Esophagus muscularis mucosa (tissue), 4 donors: ENCODE results near the gene MOBP. TPM values are rescaled to one million over a fixed set of nuclear protein-coding genes. Genes with fewer than 3 reads are reported as not detected.

ENCODE experiments used
- DNase-seq: peaks from one replicate; pipeline ENCODE4 v3.0.0-alpha.2; 2017; ENCODE audit errors: extremely low spot score
- H3K27ac ChIP-seq, 4 donors: fragments of 200-600 bp; sonication (generic); replicated peaks in 1 of 4; 1 replicate in 3 of 4; 2 replicates in 1 of 4; pipeline ENCODE4 v1.5.1; 2016 to 2019; ENCODE audit warnings: mild to moderate bottlenecking in 1 of 4
- H3K27me3 ChIP-seq, 4 donors: fragments of 200-600 bp; sonication (generic); one replicate each; pipeline versions ENCODE4 v1.5.1 to v1.6.0; 2016 to 2019
- H3K36me3 ChIP-seq, 4 donors: fragments of 200-600 bp; sonication (generic); one replicate each; pipeline ENCODE4 v1.5.1; 2016 to 2019
- H3K4me1 ChIP-seq, 4 donors: fragments of 200-600 bp; sonication (generic); one replicate each; pipeline ENCODE4 v1.5.1; 2016 to 2019
- H3K4me3 ChIP-seq, 4 donors: fragments of 200-600 bp; sonication (generic); 1 replicate in 2 of 4; 2 replicates in 2 of 4; pipeline ENCODE4 v1.5.1; 2016 to 2019; ENCODE audit warnings: mild to moderate bottlenecking in 4 of 4, moderate library complexity in 1 of 4
- H3K9me3 ChIP-seq, 4 donors: fragments of 200-600 bp; sonication (generic); 1 replicate in 3 of 4; 2 replicates in 1 of 4; pipeline ENCODE4 v1.5.1; 2016 to 2019
- EP300 ChIP-seq: sonication (generic); formaldehyde crosslinking; IDR thresholded peaks from one replicate; pipeline ENCODE4 v1.6.1; 2017; ENCODE audit warnings: antibody characterized with exemption
- POLR2A ChIP-seq: fragments of 450-650 bp; IDR thresholded peaks from one replicate; pipeline ENCODE4 v1.6.1; 2017; ENCODE audit warnings: antibody characterized with exemption, moderate library complexity, mild to moderate bottlenecking, low read depth
- POLR2AphosphoS5 ChIP-seq, 2 donors: sonication (generic); formaldehyde crosslinking; IDR thresholded peaks; one replicate each; pipeline ENCODE4 v1.6.1; 2017; ENCODE audit warnings: antibody characterized with exemption in 2 of 2
- WGBS: methylation state at CpG from one replicate; pipeline ENCODE4 v1.1.5; 2018; 5-methylcytosine and 5-hydroxymethylcytosine counted together
- intact Hi-C: fragments of 100-400 bp; cut with DNase I; formaldehyde crosslinking; loops from one replicate; pipeline ENCODE4 v1.15.1; 2023
- total RNA-seq, 4 donors: library from RNA; depleted of rRNA; stranded (reverse); fragments of >200 nt; gene quantifications; one replicate each; pipeline versions ENCODE4 v1.1.0 to v1.2.1, GENCODE V29; 2016
- TF ChIP-seq, protein P1 (sequence below), 3 experiments: fragments of 200-600 bp in 2 of 3; fragments of 450-650 bp in 1 of 3; sonication (generic) in 2 of 3; IDR thresholded peaks; one replicate each; pipeline ENCODE4 v1.5.1; 2017 to 2019; ENCODE audit warnings: antibody characterized with exemption in 3 of 3, mild to moderate bottlenecking in 2 of 3, moderate library complexity in 1 of 3

Gene MOBP
- total RNA-seq, 4 donors from 2014 or later: not detected

DNA sequence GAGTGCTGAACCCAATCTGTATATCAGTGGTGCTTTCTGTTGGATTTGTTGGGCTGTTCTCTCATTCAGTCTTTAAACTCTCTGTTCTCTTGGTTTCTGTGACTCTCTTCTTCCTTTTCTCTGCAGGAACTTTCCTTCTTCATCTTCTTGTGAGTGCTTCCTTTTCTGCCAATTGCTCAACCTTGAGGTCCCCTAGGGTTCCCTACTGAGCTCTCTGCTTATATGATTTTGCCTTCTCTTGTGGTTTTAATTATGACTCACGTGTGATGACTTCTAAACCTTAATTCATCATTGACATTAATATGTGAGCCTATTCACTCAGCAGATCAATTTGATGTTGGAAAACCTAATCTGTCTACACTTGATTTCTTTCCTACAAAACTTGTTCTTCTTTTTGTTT lies 39.4 kb downstream of the MOBP start:
- Histone ChIP-seq H3K27ac (no peak overlapping the region), H3K36me3 (no peaks in the 10 kb centered on the region), H3K4me3 (no peak overlapping the region), H3K27me3 (peaks cover 0 to 16% (median 1%) of the 10 kb centered on the region in 4 donors), H3K9me3 (no peaks in the 10 kb centered on the region), H3K4me1 (peaks cover 0 to 7% (median 4%) of the 10 kb centered on the region in 4 donors)
- TF ChIP-seq, protein P1, sequence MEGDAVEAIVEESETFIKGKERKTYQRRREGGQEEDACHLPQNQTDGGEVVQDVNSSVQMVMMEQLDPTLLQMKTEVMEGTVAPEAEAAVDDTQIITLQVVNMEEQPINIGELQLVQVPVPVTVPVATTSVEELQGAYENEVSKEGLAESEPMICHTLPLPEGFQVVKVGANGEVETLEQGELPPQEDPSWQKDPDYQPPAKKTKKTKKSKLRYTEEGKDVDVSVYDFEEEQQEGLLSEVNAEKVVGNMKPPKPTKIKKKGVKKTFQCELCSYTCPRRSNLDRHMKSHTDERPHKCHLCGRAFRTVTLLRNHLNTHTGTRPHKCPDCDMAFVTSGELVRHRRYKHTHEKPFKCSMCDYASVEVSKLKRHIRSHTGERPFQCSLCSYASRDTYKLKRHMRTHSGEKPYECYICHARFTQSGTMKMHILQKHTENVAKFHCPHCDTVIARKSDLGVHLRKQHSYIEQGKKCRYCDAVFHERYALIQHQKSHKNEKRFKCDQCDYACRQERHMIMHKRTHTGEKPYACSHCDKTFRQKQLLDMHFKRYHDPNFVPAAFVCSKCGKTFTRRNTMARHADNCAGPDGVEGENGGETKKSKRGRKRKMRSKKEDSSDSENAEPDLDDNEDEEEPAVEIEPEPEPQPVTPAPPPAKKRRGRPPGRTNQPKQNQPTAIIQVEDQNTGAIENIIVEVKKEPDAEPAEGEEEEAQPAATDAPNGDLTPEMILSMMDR (IDR thresholded peaks at IDR 0.05): no peak
- no peak for TF ChIP-seq EP300
- TF ChIP-seq POLR2AphosphoS5 (IDR thresholded peaks at IDR 0.05): no peak
- no peak for TF ChIP-seq POLR2A
- intact Hi-C loops: no loop called here
- 46% methylated on average over 1 of the region's 1 CpG for WGBS
- no peak for DNase-seq

DNA sequence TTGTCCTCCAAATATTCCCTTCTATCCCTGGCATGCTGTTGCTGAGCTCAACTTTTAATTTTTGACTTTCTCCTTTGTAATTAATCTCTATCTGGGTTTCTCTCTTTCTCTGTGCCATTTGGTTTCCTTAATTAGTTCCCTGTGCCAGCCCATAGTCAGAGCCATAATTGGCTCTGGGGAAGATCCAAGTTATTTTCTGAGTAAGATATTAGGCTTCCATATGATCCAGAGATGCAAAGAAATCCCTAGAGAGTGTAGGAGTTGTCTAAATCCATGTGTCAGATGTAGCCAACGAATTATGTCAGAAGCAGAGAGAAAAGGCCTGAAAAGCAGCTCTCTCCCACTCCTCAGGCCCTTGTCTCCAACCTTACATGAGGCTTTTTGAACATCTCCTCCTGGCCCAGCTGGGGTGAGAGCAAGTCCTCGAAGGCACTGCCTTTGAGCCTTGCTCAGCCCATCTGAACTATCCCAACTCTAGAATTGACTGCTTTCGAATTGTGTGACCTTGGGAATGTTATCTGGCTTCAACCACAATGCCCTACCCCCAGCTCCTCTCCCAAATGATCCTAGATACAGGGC lies 46.4 kb downstream of the MOBP start:
- TF ChIP-seq EP300 (no peak), POLR2A (no peak), POLR2AphosphoS5 (IDR thresholded peaks at IDR 0.05) (no peak)
- TF ChIP-seq, protein P1 (IDR thresholded peaks at IDR 0.05): no peak
- intact Hi-C loops: no loop called here
- WGBS: 46% methylated on average over 3 of the region's 3 CpGs
- Histone ChIP-seq H3K27me3 (no peaks in the 10 kb centered on the region), H3K36me3 (no peaks in the 10 kb centered on the region), H3K4me3 (no peak overlapping the region), H3K27ac (no peak overlapping the region), H3K4me1 (no peaks in the 10 kb centered on the region), H3K9me3 (no peaks in the 10 kb centered on the region)
- DNase-seq: no peak

GRCh38 chr3:39515681-39516441 lies 48.4 kb downstream of the MOBP start:
- WGBS: 64% methylated on average over 11 of the region's 11 CpGs
- no peak overlapping the region for H3K4me3 ChIP-seq

DNA sequence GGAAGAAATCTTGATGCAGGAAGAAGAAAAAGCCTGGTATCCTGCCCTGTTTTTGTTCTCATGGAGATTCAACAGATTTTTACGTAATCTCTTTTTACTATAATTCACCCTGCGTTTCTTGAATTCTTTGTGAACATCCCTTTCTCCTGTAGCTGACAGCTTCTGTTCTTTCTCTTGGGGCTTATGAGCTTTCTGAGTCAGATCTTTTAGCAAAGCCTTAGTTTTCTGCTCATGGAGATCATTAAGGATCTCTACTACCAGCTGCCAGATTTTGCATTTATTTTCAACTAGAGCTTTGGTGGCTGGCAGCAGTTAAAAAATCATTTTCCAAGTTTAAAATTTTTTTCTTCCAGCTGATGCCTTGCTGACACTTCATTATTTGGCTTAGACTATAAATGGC lies 51.6 kb downstream of the MOBP start:
- H3K4me3 ChIP-seq: no peak overlapping the region
- no peak overlapping the region for H3K27ac ChIP-seq
- no peaks in the 10 kb centered on the region for H3K36me3 ChIP-seq
- no peaks in the 10 kb centered on the region for H3K4me1 ChIP-seq
- H3K9me3 ChIP-seq: no peaks in the 10 kb centered on the region
- no peak for DNase-seq
- TF ChIP-seq, protein P1 (IDR thresholded peaks at IDR 0.05): no peak
- TF ChIP-seq POLR2A (no peak), POLR2AphosphoS5 (IDR thresholded peaks at IDR 0.05) (no peak)
- 43% methylated on average over 2 of the region's 2 CpGs for WGBS
- intact Hi-C loops: no loop called here
- peaks cover 0 to 5% (median 0%) of the 10 kb centered on the region in 4 donors for H3K27me3 ChIP-seq

More at GRCh38 chr3:39515681-39516441, 48.4 kb downstream of the MOBP start:
- H3K27me3 ChIP-seq: no peaks in the 10 kb centered on the region
- TF ChIP-seq POLR2A: no peak
- TF ChIP-seq, protein P1 (IDR thresholded peaks at IDR 0.05): no peak
- TF ChIP-seq EP300: no peak
- TF ChIP-seq POLR2AphosphoS5 (IDR thresholded peaks at IDR 0.05): no peak
- H3K4me1 ChIP-seq: no peaks in the 10 kb centered on the region
- H3K27ac ChIP-seq: no peak overlapping the region
- no peak for DNase-seq
- H3K36me3 ChIP-seq: no peaks in the 10 kb centered on the region
- H3K9me3 ChIP-seq: no peaks in the 10 kb centered on the region
- intact Hi-C loops: no loop called here
